Sigmoid colon (tissue), 7 donors: Measurements from ENCODE around the gene OR10J4. TPM values are rescaled to one million over a fixed set of nuclear protein-coding genes. Genes with fewer than 3 reads are reported as not detected.

Experiments
- DNase-seq: peaks from one replicate; pipeline ENCODE4 v3.0.0-alpha.2; 2019
- H3K27ac ChIP-seq, 4 donors: fragments of 200-600 bp; sonication (generic); one replicate each; pipeline ENCODE4 v1.5.1; 2016 to 2019; ENCODE audit warnings: mild to moderate bottlenecking in 1 of 4
- H3K27me3 ChIP-seq, 3 donors: fragments of 200-600 bp; sonication (generic); one replicate each; pipeline ENCODE4 v1.5.1; 2019; ENCODE audit warnings: mild to moderate bottlenecking in 1 of 3
- H3K36me3 ChIP-seq, 4 donors: fragments of 200-600 bp; sonication (generic); one replicate each; pipeline ENCODE4 v1.5.1; 2016 to 2019
- H3K4me1 ChIP-seq, 4 donors: fragments of 200-600 bp; sonication (generic); one replicate each; pipeline ENCODE4 v1.5.1; 2017 to 2019
- H3K4me3 ChIP-seq, 4 donors: fragments of 200-600 bp; sonication (generic); one replicate each; pipeline ENCODE4 v1.5.1; 2017 to 2019; ENCODE audit warnings: mild to moderate bottlenecking in 2 of 4, moderate library complexity in 1 of 4
- H3K9me3 ChIP-seq, 4 donors: fragments of 200-600 bp in 3 of 4; sonication (generic) in 3 of 4; one replicate each; pipeline versions ENCODE4 v1.5.1 to v1.6.1; 2013 to 2019
- CTCF ChIP-seq, 4 experiments: fragments of 450-650 bp in 3 of 4; fragments of 200-600 bp in 1 of 4; IDR thresholded peaks; one replicate each; pipeline ENCODE4 v1.5.1; 2016 to 2019; ENCODE audit warnings: antibody characterized with exemption in 4 of 4, mild to moderate bottlenecking in 3 of 4, moderate library complexity in 2 of 4
- EP300 ChIP-seq, 4 donors: sonication (generic); formaldehyde crosslinking; IDR thresholded peaks; one replicate each; pipeline ENCODE4 v1.6.1; 2017; ENCODE audit warnings: antibody characterized with exemption in 4 of 4
- POLR2A ChIP-seq, 2 donors: fragments of 450-650 bp; IDR thresholded peaks; one replicate each; pipeline ENCODE4 v1.6.1; 2016; ENCODE audit warnings: antibody characterized with exemption in 2 of 2, mild to moderate bottlenecking in 2 of 2, moderate library complexity in 2 of 2
- POLR2AphosphoS5 ChIP-seq, 4 donors: sonication (generic); formaldehyde crosslinking; IDR thresholded peaks; one replicate each; pipeline ENCODE4 v1.6.1; 2017; ENCODE audit warnings: antibody characterized with exemption in 4 of 4
- WGBS, 2 donors: extraction: QIAGEN DNeasy Blood & Tissue Kit; methylation state at CpG; one replicate each; pipeline ENCODE4 v1.1.7; 2013; 5-methylcytosine and 5-hydroxymethylcytosine counted together
- intact Hi-C: fragments of 100-400 bp; cut with DNase I; formaldehyde crosslinking; loops from one replicate; pipeline ENCODE4 v1.15.1; 2023
- polyA plus RNA-seq, 3 donors: library from polyadenylated mRNA; stranded (reverse); fragments of 200-250 nt; gene quantifications; one replicate each; pipeline ENCODE4 v1.2.3, GENCODE V29; 2013
- total RNA-seq, 4 donors: library from RNA; depleted of rRNA; stranded (reverse); fragments of >200 nt; gene quantifications; one replicate each; pipeline ENCODE4 v1.1.0, GENCODE V29; 2016
- donor health status: healthy with polysubstance abuse.
- donor health status: Bipolar disorder and iron deficiency.
- donor health status: healthy.

Gene OR10J4
- total and polyA plus RNA-seq, 7 donors, result not detected

GRCh38 chr1:159459551-159459950 is 27.5 kb downstream of the OR10J4 start:
- DNase-seq, result no peak
- WGBS, 2 donors, result 78 to 79% methylated on average over 2 of the region's 2 CpGs
- peaks cover 0 to 11% (median 2%) of the 10 kb centered on the region in 4 donors for H3K9me3 ChIP-seq
- no peaks in the 10 kb centered on the region for H3K36me3 ChIP-seq
- H3K4me3 ChIP-seq, result no peak overlapping the region
- intact Hi-C loops, result no loop called here
- H3K4me1 ChIP-seq, result no peaks in the 10 kb centered on the region
- no peak for TF ChIP-seq POLR2A (IDR thresholded peaks at IDR 0.05)
- TF ChIP-seq EP300 (IDR thresholded peaks at IDR 0.05), result no peak
- no peak for TF ChIP-seq CTCF (IDR thresholded peaks at IDR 0.05)
- no peak for TF ChIP-seq POLR2AphosphoS5 (IDR thresholded peaks at IDR 0.05)
- no peaks in the 10 kb centered on the region for H3K27me3 ChIP-seq
- H3K27ac ChIP-seq, result no peak overlapping the region

- Histone ChIP-seq H3K27ac (no peak overlapping the region), H3K4me3 (no peak overlapping the region), H3K4me1 (no peaks in the 10 kb centered on the region), H3K9me3 (peaks cover 0 to 11% (median 2%) of the 10 kb centered on the region in 4 donors), H3K36me3 (no peaks in the 10 kb centered on the region), H3K27me3 (no peaks in the 10 kb centered on the region)
- WGBS, 2 donors, result 67 to 84% methylated on average over 3 of the region's 3 CpGs
- TF ChIP-seq EP300 (IDR thresholded peaks at IDR 0.05) (no peak), POLR2A (IDR thresholded peaks at IDR 0.05) (no peak), CTCF (IDR thresholded peaks at IDR 0.05) (no peak), POLR2AphosphoS5 (IDR thresholded peaks at IDR 0.05) (no peak)
- no peak for DNase-seq
- intact Hi-C loops, result no loop called here
These were observed 33.2 kb downstream of the OR10J4 start for GRCh38 chr1:159465191-159465603.

GRCh38 chr1:159468321-159468720 is 36.3 kb downstream of the OR10J4 start:
- peaks cover 0 to under 1% (median 0%) of the 10 kb centered on the region in 4 donors for H3K9me3 ChIP-seq
- 88 to 95% methylated on average over 2 of the region's 2 CpGs for WGBS, 2 donors
- H3K27ac ChIP-seq, result no peak overlapping the region
- no peak for TF ChIP-seq POLR2AphosphoS5 (IDR thresholded peaks at IDR 0.05)
- TF ChIP-seq CTCF (IDR thresholded peaks at IDR 0.05), result no peak
- TF ChIP-seq POLR2A (IDR thresholded peaks at IDR 0.05), result no peak
- no peak for TF ChIP-seq EP300 (IDR thresholded peaks at IDR 0.05)
- H3K4me3 ChIP-seq, result no peak overlapping the region
- no peak for DNase-seq
- no peaks in the 10 kb centered on the region for H3K36me3 ChIP-seq
- H3K27me3 ChIP-seq, result no peaks in the 10 kb centered on the region
- intact Hi-C loops, result no loop called here
- no peaks in the 10 kb centered on the region for H3K4me1 ChIP-seq

- no peaks in the 10 kb centered on the region for H3K27me3 ChIP-seq
- no peak for DNase-seq
- no peaks in the 10 kb centered on the region for H3K36me3 ChIP-seq
- no peak overlapping the region for H3K4me3 ChIP-seq
- intact Hi-C loops, result no loop called here
- H3K4me1 ChIP-seq, result no peaks in the 10 kb centered on the region
- 49 to 66% methylated on average over 4 of the region's 4 CpGs for WGBS, 2 donors
- no peaks in the 10 kb centered on the region for H3K9me3 ChIP-seq
- TF ChIP-seq CTCF (IDR thresholded peaks at IDR 0.05) (no peak), EP300 (IDR thresholded peaks at IDR 0.05) (no peak), POLR2AphosphoS5 (IDR thresholded peaks at IDR 0.05) (no peak), POLR2A (IDR thresholded peaks at IDR 0.05) (no peak)
- H3K27ac ChIP-seq, result no peak overlapping the region
These were observed 38.0 kb downstream of the OR10J4 start for GRCh38 chr1:159469921-159470533.

GRCh38 chr1:159473335-159473734 is 41.3 kb downstream of the OR10J4 start:
- intact Hi-C loops, result no loop called here
- no peaks in the 10 kb centered on the region for H3K27me3 ChIP-seq
- no peak overlapping the region for H3K4me3 ChIP-seq
- WGBS, 2 donors, result 71 to 78% methylated on average over 1 of the region's 1 CpG
- TF ChIP-seq CTCF (IDR thresholded peaks at IDR 0.05) (no peak), POLR2AphosphoS5 (IDR thresholded peaks at IDR 0.05) (no peak), EP300 (IDR thresholded peaks at IDR 0.05) (no peak), POLR2A (IDR thresholded peaks at IDR 0.05) (no peak)
- H3K27ac ChIP-seq, result no peak overlapping the region
- H3K36me3 ChIP-seq, result no peaks in the 10 kb centered on the region
- H3K9me3 ChIP-seq, result no peaks in the 10 kb centered on the region
- H3K4me1 ChIP-seq, result no peaks in the 10 kb centered on the region
- DNase-seq, result no peak
